WERI-Rb-1 (cell line): ENCODE measurements around the gene CNR2.
"Not testable (repeated sequence)": the region's sequence is repeated elsewhere in the genome, so short reads cannot be mapped to it uniquely, and the experiment has no call there.

Source experiments
- DNase-seq: peaks from one replicate; pipeline ENCODE4 v3.0.0-alpha.2; 2020
- H3K27ac ChIP-seq: fragments of 250-450 bp; sonication (Bioruptor Pico); 2 replicates; pipeline ENCODE4 v1.5.1; 2020; ENCODE audit warnings: mild to moderate bottlenecking, moderate library complexity
- H3K27me3 ChIP-seq: fragments of 250-450 bp; sonication (Bioruptor Pico); 2 replicates; pipeline ENCODE4 v1.5.1; 2021; ENCODE audit warnings: mild to moderate bottlenecking, low read depth, moderate library complexity; ENCODE audit not compliant: insufficient read depth, severe bottlenecking
- H3K36me3 ChIP-seq: fragments of 250-450 bp; sonication (Bioruptor Pico); 2 replicates; pipeline ENCODE4 v1.5.1; 2020; ENCODE audit warnings: mild to moderate bottlenecking, moderate library complexity
- H3K4me3 ChIP-seq: 2 replicates; pipeline ENCODE4 v1.5.1; 2011; ENCODE audit warnings: low read depth, mild to moderate bottlenecking, control low read depth, low read length
- H3K9me3 ChIP-seq: fragments of 250-450 bp; sonication (Bioruptor Pico); 2 replicates; pipeline ENCODE4 v1.5.1; 2021; ENCODE audit warnings: mild to moderate bottlenecking, moderate library complexity; ENCODE audit not compliant: severe bottlenecking
- CTCF ChIP-seq: IDR thresholded peaks from 2 replicates; pipeline ENCODE4 v1.5.1; 2011; ENCODE audit warnings: low read depth, mild to moderate bottlenecking, control low read depth, inconsistent platforms, low read length

Gene CNR2

GRCh38 chr1:23864801-23865542 is 48.2 kb downstream of the CNR2 start:
- H3K27me3 ChIP-seq, result no peaks in the 10 kb centered on the region
- H3K36me3 ChIP-seq, result peaks cover 21% of the 10 kb centered on the region
- no peak overlapping the region for H3K4me3 ChIP-seq
- no peak for TF ChIP-seq CTCF
- no peak for DNase-seq
- no peak overlapping the region for H3K27ac ChIP-seq
- H3K9me3 ChIP-seq, result no peaks in the 10 kb centered on the region

GRCh38 chr1:23862640-23863039 is 50.5 kb downstream of the CNR2 start:
- TF ChIP-seq CTCF, result no peak
- DNase-seq, result no peak
- Histone ChIP-seq H3K27ac (no peak overlapping the region), H3K27me3 (no peaks in the 10 kb centered on the region), H3K9me3 (no peaks in the 10 kb centered on the region), H3K36me3 (peaks cover 31% of the 10 kb centered on the region), H3K4me3 (no peak overlapping the region)

- DNase-seq, result peak; percentile 18
- Histone ChIP-seq H3K4me3 (no peak overlapping the region), H3K36me3 (peaks cover 9% of the 10 kb centered on the region), H3K27me3 (no peaks in the 10 kb centered on the region), H3K27ac (no peak overlapping the region), H3K9me3 (no peaks in the 10 kb centered on the region)
- peak; percentile 39 for TF ChIP-seq CTCF
Measured at GRCh38 chr1:23854568-23854967, 58.6 kb downstream of the CNR2 start.

- H3K27me3 ChIP-seq, H3K27ac ChIP-seq, H3K36me3 ChIP-seq, H3K4me3 ChIP-seq, H3K9me3 ChIP-seq, DNase-seq: not testable (repeated sequence)
Measured at GRCh38 chr1:23853124-23853523, 60.0 kb downstream of the CNR2 start.

- H3K27ac ChIP-seq, H3K4me3 ChIP-seq, H3K27me3 ChIP-seq, DNase-seq, H3K9me3 ChIP-seq: not testable (repeated sequence)
- H3K36me3 ChIP-seq, result peaks cover 19% of the 10 kb centered on the region
Measured at GRCh38 chr1:23851406-23851805, 61.8 kb downstream of the CNR2 start.

GRCh38 chr1:23848673-23849616 is 64.2 kb downstream of the CNR2 start:
- Histone ChIP-seq H3K27me3 (no peaks in the 10 kb centered on the region), H3K9me3 (no peaks in the 10 kb centered on the region), H3K36me3 (peaks cover 29% of the 10 kb centered on the region), H3K4me3 (no peak overlapping the region), H3K27ac (no peak overlapping the region)
- DNase-seq, result no peak
- no peak for TF ChIP-seq CTCF

- H3K4me3 ChIP-seq, DNase-seq, H3K27me3 ChIP-seq, H3K9me3 ChIP-seq, H3K27ac ChIP-seq: not testable (repeated sequence)
- H3K36me3 ChIP-seq, result peaks cover 29% of the 10 kb centered on the region
Measured at GRCh38 chr1:23847482-23848095, 65.6 kb downstream of the CNR2 start.
